SK-N-SH treated with all-trans-retinoic acid at 6 μM for 48 hours (cell line): ENCODE results near the gene ALK.

ENCODE experiments used
- ATAC-seq: fragments of 200-7000 bp; cut with Tn5 transposase; 3 replicates; pipeline ENCODE4 v1.9.1; 2020; ENCODE audit warnings: mild to moderate bottlenecking, moderate library complexity
- ARNTL ChIP-seq: fragments of 450-650 bp; formaldehyde crosslinking; IDR thresholded peaks from 2 replicates; pipeline ENCODE4 v1.5.0; 2020; ENCODE audit warnings: low read depth, mild to moderate bottlenecking, moderate library complexity, borderline replicate concordance
- CREB5 ChIP-seq: fragments of 250-450 bp; sonication (Bioruptor Pico); IDR thresholded peaks from 2 replicates; pipeline ENCODE4 v1.5.1; 2020; ENCODE audit warnings: low read depth, mild to moderate bottlenecking, moderate library complexity
- CSRNP3 ChIP-seq: fragments of 250-450 bp; sonication (Bioruptor Pico); IDR thresholded peaks from 2 replicates; pipeline ENCODE4 v1.5.1; 2021; ENCODE audit warnings: mild to moderate bottlenecking, moderate library complexity
- ESRRG ChIP-seq: fragments of 250-450 bp; sonication (Bioruptor Pico); IDR thresholded peaks from 2 replicates; pipeline ENCODE4 v1.6.1; 2021; ENCODE audit warnings: mild to moderate bottlenecking
- OSR1 ChIP-seq: fragments of 250-450 bp; sonication (Bioruptor Pico); IDR thresholded peaks from 2 replicates; pipeline ENCODE4 v1.8.0; 2022; ENCODE audit warnings: moderate library complexity, mild to moderate bottlenecking, inconsistent platforms
- PATZ1 ChIP-seq: fragments of 250-450 bp; sonication (Bioruptor Pico); IDR thresholded peaks from 2 replicates; pipeline ENCODE4 v1.8.0; 2020; ENCODE audit warnings: mild to moderate bottlenecking, moderate library complexity, borderline replicate concordance
- POU6F1 ChIP-seq: fragments of 250-450 bp; sonication (Bioruptor Pico); IDR thresholded peaks from 2 replicates; pipeline ENCODE4 v1.8.0; 2021; ENCODE audit warnings: low read depth, mild to moderate bottlenecking, moderate library complexity, borderline replicate concordance
- RARB ChIP-seq: fragments of 250-450 bp; sonication (Bioruptor Pico); IDR thresholded peaks from 2 replicates; pipeline ENCODE4 v1.8.0; 2021; ENCODE audit warnings: mild to moderate bottlenecking, moderate library complexity
- SNAI2 ChIP-seq: fragments of 250-450 bp; sonication (Bioruptor Pico); IDR thresholded peaks from 2 replicates; pipeline ENCODE4 v1.5.0; 2020; ENCODE audit warnings: mild to moderate bottlenecking, moderate library complexity
- TCF4 ChIP-seq: fragments of 250-450 bp; sonication (Bioruptor Pico); IDR thresholded peaks from 2 replicates; pipeline ENCODE4 v1.8.0; 2021; ENCODE audit warnings: mild to moderate bottlenecking, moderate library complexity, borderline replicate concordance
- TOX ChIP-seq: fragments of 250-450 bp; sonication (Bioruptor Pico); IDR thresholded peaks from 2 replicates; pipeline ENCODE4 v1.8.0; 2021; ENCODE audit warnings: mild to moderate bottlenecking, moderate library complexity, borderline replicate concordance
- ZC3H10 ChIP-seq: fragments of 250-450 bp; sonication (Bioruptor Pico); IDR thresholded peaks from 2 replicates; pipeline ENCODE4 v1.5.1; 2021; ENCODE audit warnings: mild to moderate bottlenecking, moderate library complexity
- ZFP3 ChIP-seq: fragments of 250-450 bp; sonication (Bioruptor Pico); IDR thresholded peaks from 2 replicates; pipeline ENCODE4 v1.5.0; 2020; ENCODE audit warnings: mild to moderate bottlenecking, moderate library complexity
- ZNF565 ChIP-seq: fragments of 450-650 bp; formaldehyde crosslinking; conservative IDR thresholded peaks from 2 replicates; pipeline ENCODE4 v1.5.0; 2020; ENCODE audit warnings: low read depth, mild to moderate bottlenecking, moderate library complexity
- ZNF70 ChIP-seq: fragments of 450-650 bp; formaldehyde crosslinking; IDR thresholded peaks from 2 replicates; pipeline ENCODE4 v1.5.0; 2020; ENCODE audit warnings: mild to moderate bottlenecking, moderate library complexity
- ZNF8 ChIP-seq: fragments of 450-650 bp; formaldehyde crosslinking; IDR thresholded peaks from 2 replicates; pipeline ENCODE4 v1.5.0; 2020; ENCODE audit warnings: mild to moderate bottlenecking, moderate library complexity

ALK gene

GRCh38 chr2:29864988-29865387 lies 56.4 kb downstream of the ALK start (continued):
- no peak for TF ChIP-seq CSRNP3
- no peak for TF ChIP-seq ZNF565

GRCh38 chr2:29855924-29856639 lies 65.3 kb downstream of the ALK start:
- TF ChIP-seq TOX (CRISPR knock-in tag) (no peak), OSR1 (CRISPR knock-in tag) (no peak), CREB5 (CRISPR knock-in tag) (no peak), ZFP3 (CRISPR knock-in tag) (no peak), ZNF8 (no peak), PATZ1 (CRISPR knock-in tag) (no peak), ZC3H10 (CRISPR knock-in tag) (no peak), SNAI2 (CRISPR knock-in tag) (no peak), ARNTL (CRISPR knock-in tag) (no peak)
- no peak for ATAC-seq

- TF ChIP-seq ZNF8 (no peak), PATZ1 (CRISPR knock-in tag) (no peak), ZNF565 (no peak), RARB (CRISPR knock-in tag) (no peak), CSRNP3 (no peak), ZFP3 (CRISPR knock-in tag) (no peak)
- no peak for ATAC-seq
Measured at GRCh38 chr2:29850794-29851193, 70.6 kb downstream of the ALK start.

GRCh38 chr2:29848566-29849310 lies 72.6 kb downstream of the ALK start:
- ATAC-seq: no peak
- TF ChIP-seq CREB5 (CRISPR knock-in tag): no peak
- no peak for TF ChIP-seq ZNF565
- TF ChIP-seq ZFP3 (CRISPR knock-in tag): no peak
- TF ChIP-seq ZNF8: no peak
- no peak for TF ChIP-seq TOX (CRISPR knock-in tag)
- TF ChIP-seq TCF4 (CRISPR knock-in tag): no peak
- no peak for TF ChIP-seq ARNTL (CRISPR knock-in tag)
- no peak for TF ChIP-seq ZNF70 (CRISPR knock-in tag)
- no peak for TF ChIP-seq POU6F1
- TF ChIP-seq ESRRG (CRISPR knock-in tag): no peak
